SHP77 (cell line): ENCODE results near the gene SCGN.

Experiments
- DNase-seq, 2 experiments: peaks; one replicate each; lab custom pipeline; 2025; lab: John Stamatoyannopoulos, UW

Gene SCGN

DNA sequence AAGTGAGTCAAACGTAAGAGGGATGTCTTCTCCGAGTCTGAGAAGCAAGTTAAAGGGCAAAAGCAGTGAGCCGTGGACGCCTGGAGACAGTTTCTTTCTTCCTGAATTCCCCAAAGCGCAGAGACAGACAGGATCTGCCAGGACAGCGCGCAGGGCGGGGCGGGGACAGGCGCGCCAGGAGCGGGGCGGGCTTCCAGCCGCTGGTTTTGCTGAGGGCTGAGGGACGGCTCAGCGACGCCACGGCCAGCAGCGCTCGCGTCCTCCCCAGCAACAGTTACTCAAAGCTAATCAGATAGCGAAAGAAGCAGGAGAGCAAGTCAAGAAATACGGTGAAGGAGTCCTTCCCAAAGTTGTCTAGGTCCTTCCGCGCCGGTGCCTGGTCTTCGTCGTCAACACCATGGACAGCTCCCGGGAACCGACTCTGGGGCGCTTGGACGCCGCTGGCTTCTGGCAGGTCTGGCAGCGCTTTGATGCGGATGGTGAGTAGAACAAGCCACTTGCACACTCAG lies at the start of gene SCGN:
Gene SCGN, plus strand, starts transcription at position 209 of the 509 bp plus-strand sequence. Its CDS starts 189 bp downstream, at position 398.
- peak; percentile 64 to 82 for DNase-seq

- DNase-seq: no peak
Observed at GRCh38 chr6:25602674-25602982, 49.4 kb upstream of the SCGN start.

- no peak for DNase-seq
Observed at GRCh38 chr6:25603251-25603650, 48.8 kb upstream of the SCGN start.

DNA sequence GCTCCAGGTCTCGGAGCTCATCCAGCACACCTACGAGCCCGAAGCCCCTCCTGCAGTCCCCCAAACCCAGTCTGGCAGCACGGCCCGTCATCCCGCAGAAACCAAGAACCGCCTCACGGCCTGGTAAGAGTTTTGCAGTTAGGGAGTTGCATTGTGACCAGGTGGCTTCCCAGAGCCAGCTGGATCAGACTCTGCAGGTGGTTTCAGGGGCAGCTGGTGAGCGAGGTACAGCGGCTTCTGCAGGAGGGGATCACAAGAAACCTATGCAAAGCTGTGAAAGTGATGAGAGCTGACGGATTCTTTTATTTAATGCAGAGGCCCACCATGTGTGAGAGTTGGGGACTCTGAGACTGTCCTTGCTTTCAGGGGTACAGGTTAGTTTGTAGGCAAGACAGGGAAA lies 45.9 kb upstream of the SCGN start:
- DNase-seq: peak in 1 of 2 experiments; percentile 38

GRCh38 chr6:25608558-25609174 lies 43.3 kb upstream of the SCGN start:
- DNase-seq: no peak

GRCh38 chr6:25612666-25613065 lies 39.3 kb upstream of the SCGN start:
- no peak for DNase-seq

DNA sequence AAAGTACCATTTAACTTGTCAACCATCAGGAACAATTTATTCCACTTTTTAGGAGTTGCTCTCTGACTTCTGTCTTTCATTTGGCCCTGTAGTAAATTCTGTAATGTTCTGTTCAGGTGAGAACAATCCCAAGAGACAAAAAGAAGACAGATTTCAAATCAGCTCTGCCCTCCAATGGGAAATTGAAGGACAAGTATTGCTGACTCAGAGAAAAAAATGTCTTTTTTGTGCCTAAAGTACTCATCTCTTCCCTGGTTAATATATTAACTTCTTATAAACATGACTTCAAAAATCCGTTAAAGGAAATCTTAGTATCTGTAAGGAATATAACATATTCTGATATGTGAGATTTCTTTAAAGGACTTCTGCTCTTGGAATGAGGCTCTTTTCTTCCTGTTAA lies 38.6 kb upstream of the SCGN start:
- DNase-seq: no peak

GRCh38 chr6:25614052-25614451 lies 38.0 kb upstream of the SCGN start:
- no peak for DNase-seq

GRCh38 chr6:25615471-25615870 lies 36.5 kb upstream of the SCGN start:
- no peak for DNase-seq

DNA sequence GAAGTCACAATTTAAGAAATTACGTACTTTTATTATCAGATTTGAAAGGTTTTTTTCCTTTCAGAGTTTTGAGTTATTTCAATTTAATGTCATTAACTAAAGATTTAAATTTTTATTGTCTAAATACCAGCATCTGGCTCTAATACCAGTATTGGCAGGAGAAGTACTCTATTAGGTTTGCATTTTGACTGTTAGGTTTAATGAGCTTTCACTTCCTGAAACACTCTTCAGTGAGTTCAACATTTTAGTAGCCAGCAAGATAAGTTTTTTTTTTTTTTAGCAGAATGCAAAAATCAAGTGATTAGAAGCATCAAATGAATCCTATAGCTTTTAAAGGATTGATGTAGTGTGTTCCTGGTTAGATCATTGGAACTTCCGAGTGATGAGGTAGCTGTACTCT lies 34.0 kb upstream of the SCGN start:
- DNase-seq: no peak

- DNase-seq: no peak
Observed at GRCh38 chr6:25619217-25619616, 32.8 kb upstream of the SCGN start.

DNA sequence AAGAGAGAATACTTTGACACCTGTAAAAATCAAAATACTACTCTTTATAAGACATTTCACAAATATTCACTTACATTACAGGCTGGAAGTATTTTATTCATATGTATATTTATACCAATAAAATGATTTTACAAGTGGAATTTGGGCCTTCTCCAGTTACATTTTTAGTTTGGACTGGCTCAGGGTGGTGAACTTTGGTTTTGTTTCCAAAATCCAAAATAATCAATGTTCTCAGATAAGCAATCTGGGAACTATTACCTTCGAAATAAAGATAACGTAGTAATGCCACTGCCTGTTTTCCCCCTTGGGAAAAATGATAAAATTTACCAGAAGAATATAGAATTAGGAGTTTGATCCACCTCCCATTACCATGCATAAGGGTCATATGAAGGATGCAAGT lies 31.6 kb upstream of the SCGN start:
- DNase-seq: no peak

DNA sequence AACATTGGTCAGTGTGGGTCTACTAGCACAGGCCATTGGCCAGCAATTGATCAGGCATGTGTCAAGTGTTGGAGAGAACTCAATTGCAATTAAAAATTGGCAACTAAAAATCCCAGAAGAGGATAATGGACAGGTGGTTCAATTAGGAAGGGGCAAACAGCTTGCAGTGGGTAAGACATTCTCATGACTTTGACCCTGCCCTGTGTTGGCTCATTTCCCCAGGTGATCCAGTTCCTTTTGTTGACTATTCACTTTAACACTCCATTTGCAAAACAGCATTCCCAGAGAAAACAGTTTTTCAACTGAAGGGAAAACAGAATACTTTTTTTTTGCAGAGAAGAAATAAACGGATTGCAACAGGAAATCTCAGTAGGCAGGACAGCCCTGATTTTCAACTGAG lies 28.9 kb upstream of the SCGN start:
- no peak for DNase-seq

DNA sequence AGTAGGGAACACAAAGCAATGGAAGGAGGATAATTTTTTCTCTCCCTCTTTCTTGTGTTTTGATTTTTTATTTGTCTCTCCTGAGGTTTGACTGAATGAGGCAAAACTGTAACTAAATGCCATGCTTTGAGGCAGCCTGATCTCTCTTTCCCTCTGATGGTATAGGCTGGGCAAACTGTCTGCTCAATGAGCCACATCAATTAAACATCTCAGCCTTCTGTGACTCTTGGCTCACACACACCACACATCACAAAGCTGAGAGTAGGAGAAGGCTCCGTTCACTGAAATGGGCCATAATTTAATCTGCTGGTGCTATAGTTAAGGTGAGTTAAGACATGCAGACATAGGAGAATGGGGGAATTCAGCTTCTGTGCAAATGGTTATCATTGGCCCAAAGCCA lies 28.1 kb upstream of the SCGN start:
- peak in 1 of 2 experiments; percentile 19 for DNase-seq

GRCh38 chr6:25627001-25627400 lies 25.0 kb upstream of the SCGN start:
- no peak for DNase-seq

DNA sequence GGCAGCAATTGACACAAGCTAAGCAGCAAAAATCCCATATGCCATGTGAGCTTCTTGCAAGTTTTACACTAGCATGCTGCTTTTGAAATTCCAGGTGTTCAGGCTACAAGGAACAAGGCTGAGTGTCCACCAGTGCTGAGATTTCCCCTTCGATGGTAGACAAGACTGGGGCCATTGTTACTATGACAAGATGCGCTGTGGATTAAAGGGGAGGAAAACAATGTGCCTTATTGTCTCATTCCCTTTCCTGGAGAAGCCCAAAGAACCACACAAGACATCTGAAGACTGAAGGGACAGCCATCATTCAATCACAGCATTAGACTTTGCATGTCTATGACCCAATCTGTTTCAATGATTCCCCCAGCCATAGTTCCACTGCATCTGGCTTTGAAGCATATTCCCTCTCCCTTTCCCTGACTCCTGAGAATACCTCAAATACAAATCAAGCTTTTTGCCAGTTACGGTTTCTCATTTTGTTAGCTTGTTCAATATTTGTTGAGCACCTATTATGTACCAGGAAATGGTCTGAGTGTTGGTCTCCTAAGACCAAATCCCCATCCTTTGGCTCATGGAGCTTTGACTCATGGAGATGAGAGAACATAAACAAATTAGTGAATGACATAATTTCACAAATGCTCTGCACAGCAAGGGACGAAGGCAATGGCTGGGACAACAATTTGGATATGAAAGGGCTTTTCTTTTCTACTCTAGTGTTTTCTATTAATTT lies 23.4 kb upstream of the SCGN start:
- no peak for DNase-seq

GRCh38 chr6:25629198-25629576 lies 22.8 kb upstream of the SCGN start:
- peak; percentile 83 to 84 for DNase-seq

GRCh38 chr6:25630508-25631278 lies 21.3 kb upstream of the SCGN start:
- DNase-seq: no peak

GRCh38 chr6:25635886-25636317 lies 16.1 kb upstream of the SCGN start:
- no peak for DNase-seq

GRCh38 chr6:25637211-25637610 lies 14.8 kb upstream of the SCGN start:
- DNase-seq: no peak

DNA sequence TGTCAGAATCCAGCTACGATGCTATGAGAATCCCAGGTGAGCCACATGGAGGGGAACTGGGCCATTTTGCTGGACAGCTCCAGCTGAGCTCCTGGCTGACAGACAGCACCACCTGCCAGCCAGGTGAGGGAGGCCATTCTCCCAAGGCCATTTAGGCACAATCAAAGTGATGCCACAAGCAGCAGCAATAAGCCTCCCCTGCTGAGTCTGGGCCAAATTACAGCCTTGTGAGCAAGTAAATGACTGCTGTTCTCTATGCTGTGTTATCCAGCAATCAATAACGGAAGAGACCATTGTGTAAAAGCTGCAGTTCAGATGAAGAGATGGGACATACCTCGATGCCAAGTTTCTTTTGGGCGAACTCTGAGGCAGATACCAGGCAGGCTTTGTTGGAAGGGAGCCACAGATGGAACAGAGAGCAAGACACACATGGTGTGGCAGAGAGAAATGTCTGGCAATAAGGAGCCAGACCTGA lies 14.0 kb upstream of the SCGN start:
- DNase-seq: no peak

- no peak for DNase-seq
Observed at GRCh38 chr6:25639653-25640052, 12.4 kb upstream of the SCGN start.

DNA sequence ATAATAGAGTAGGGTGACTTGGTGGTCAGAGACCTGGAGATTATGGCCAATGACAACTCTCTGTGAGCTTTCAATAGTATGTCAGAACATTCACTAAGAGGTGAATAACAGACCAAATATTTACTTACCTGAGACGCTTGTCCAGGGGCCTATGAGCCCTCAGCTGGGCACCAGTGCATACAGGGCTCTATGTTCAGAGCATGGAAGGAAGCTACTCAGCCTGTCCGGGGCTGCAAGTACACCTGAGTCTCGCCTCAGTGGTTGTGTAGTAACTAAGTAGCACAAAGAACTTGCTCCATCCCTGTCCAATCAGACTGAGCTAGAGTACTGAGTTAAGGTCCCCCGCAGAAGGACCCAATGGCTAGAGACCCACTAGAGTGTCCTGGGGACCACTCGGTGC lies 11.6 kb upstream of the SCGN start:
- DNase-seq: no peak
